Measurements from ENCODE around the gene BDH2.

The BDH2 gene

GRCh38 chr4:103029300-103029699, 70.3 kb downstream of the BDH2 start:
- DNase-seq = no peak

Measured in nucleus accumbens (tissue), 56 donors.